Lower lobe of right lung (tissue), 2 donors: Measurements from ENCODE around the gene PPP1R37. TPM values are rescaled to one million over a fixed set of nuclear protein-coding genes. Genes with fewer than 3 reads are reported as not detected.

Source experiments
- ATAC-seq, 2 donors: fragments of 200-7000 bp; cut with Tn5 transposase; one replicate each; pipeline ENCODE4 v1.9.1; 2020 to 2022; ENCODE audit warnings: mild to moderate bottlenecking in 2 of 2, moderate library complexity in 2 of 2
- DNase-seq: peaks from one replicate; pipeline ENCODE4 v3.0.0-alpha.2; 2020
- H3K27ac ChIP-seq: fragments of 200-600 bp; one replicate; pipeline ENCODE4 v1.8.0; 2022
- H3K27me3 ChIP-seq: fragments of 200-600 bp; one replicate; pipeline ENCODE4 v1.8.0; 2022; ENCODE audit warnings: low read depth
- H3K36me3 ChIP-seq: fragments of 200-600 bp; one replicate; pipeline ENCODE4 v1.8.0; 2022; ENCODE audit warnings: mild to moderate bottlenecking
- H3K4me1 ChIP-seq: fragments of 200-600 bp; one replicate; pipeline ENCODE4 v1.8.0; 2022
- H3K4me3 ChIP-seq: fragments of 200-600 bp; one replicate; pipeline ENCODE4 v1.8.0; 2022; ENCODE audit warnings: mild to moderate bottlenecking
- H3K9me3 ChIP-seq: fragments of 200-600 bp; one replicate; pipeline ENCODE4 v1.8.0; 2022
- CTCF ChIP-seq: fragments of 200-600 bp; IDR thresholded peaks from one replicate; pipeline ENCODE4 v1.8.0; 2022; ENCODE audit warnings: antibody characterized with exemption, mild to moderate bottlenecking
- intact Hi-C: fragments of 100-400 bp; cut with DNase I; formaldehyde crosslinking; loops from one replicate; pipeline ENCODE4 v1.11.0; 2022
- total RNA-seq: library from RNA; stranded (reverse); fragmentation: NEBNext Ultra II Directional; extraction: Animal tissue kit (Norgen Biotek cat#: 25700); gene quantifications from one replicate; pipeline ENCODE4 v1.2.1, GENCODE V29; 2021
- donor health status: DM: no; HTN: yes; CAD: no; lungs with severe emphysema.

The PPP1R37 gene
- total RNA-seq, 1 donor from 2014 or later = 29.1 TPM

- peaks cover 6% of the 10 kb centered on the region for H3K36me3 ChIP-seq
- no peak overlapping the region for H3K27ac ChIP-seq
These were observed 82.8 kb downstream of the PPP1R37 start for GRCh38 chr19:45175515-45176345.

DNA sequence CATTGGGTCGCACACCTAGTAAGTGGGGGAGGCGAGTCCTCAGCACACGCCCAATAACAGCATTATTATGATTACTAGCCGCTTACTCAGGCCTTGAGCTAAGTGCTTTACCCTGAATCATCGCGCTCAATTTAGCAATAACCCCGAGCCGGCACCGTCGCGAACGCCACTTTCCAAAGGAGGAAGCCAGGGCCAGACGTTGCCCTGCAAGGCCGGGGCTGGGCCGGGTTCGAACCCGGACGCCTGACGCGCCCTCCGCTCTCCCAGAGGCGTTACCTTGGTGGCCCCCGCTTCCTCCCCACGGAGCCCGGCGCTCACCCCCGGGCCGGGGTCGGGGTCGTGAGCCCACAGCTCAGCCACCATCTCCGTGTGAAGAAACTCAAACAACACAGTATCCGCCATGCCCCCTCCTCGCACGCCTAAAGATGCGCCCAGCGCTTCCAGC lies 84.9 kb downstream of the PPP1R37 start, which contains the start of gene TRAPPC6A:
TRAPPC6A (minus strand) TSS at position 421 of the 445 bp plus-strand sequence; CDS start at position 402, 19 bp downstream.
- Histone ChIP-seq H3K9me3 (no peaks in the 10 kb centered on the region), H3K27me3 (no peaks in the 10 kb centered on the region), H3K4me3 (peak within 1 kb of the TSS; percentile 92), H3K27ac (peak within 1 kb of the TSS; percentile 95), H3K4me1 (peaks cover 33% of the 10 kb centered on the region), H3K36me3 (peaks cover 19% of the 10 kb centered on the region)
- no peak for DNase-seq
- intact Hi-C loops = no loop called here
- no peak for TF ChIP-seq CTCF
- ATAC-seq = peak; percentile 6 to 15

More at GRCh38 chr19:45175515-45176345, 82.8 kb downstream of the PPP1R37 start:
- Histone ChIP-seq H3K9me3 (no peaks in the 10 kb centered on the region), H3K27me3 (no peaks in the 10 kb centered on the region), H3K4me3 (no peak overlapping the region), H3K4me1 (peaks cover 42% of the 10 kb centered on the region)
- no peak for TF ChIP-seq CTCF
- ATAC-seq (no peak), DNase-seq (no peak)
- intact Hi-C loops = no loop called here

DNA sequence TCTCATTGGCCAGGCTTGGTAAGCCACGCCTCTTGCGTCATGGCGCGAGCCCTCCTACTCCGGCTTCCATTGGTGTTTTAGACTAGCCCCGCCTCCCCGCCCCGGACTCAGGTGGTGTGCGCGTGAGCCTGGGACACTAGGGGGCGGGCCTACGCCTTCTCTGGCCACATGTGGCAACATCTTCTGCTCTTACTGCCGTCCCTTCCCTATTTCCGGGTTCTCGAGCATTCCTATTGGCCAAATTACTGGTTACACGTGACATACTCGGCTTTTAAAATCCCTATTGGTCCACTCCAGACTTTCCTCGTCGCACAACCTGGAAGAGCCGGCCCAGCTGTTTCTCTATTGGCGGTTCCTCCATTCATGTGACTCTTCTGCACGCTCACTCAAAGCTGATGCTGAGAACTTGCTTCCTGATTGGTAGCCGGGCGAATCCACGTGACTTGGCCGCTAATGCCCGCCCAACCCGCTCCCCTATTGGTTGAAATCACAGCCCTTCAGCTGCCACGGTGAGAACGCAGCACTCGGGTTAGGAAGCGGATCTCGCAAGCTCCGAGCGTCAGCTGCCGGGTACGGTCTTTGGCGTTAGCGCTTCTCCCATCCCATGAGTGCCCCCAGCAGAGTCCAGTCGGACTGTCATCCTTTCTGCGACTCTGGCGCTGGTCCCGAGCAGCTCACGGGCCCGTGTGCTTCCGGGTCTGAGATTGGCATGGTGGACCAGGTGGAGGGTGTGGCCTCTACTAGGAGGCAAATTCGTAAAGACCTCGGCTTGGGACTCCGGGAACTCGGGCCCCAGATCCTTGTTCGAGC lies 85.5 kb downstream of the PPP1R37 start, which contains the start of gene BLOC1S3:
BLOC1S3 (plus strand) TSS at position 523 of the 810 bp plus-strand sequence. CDS start 513 bp downstream, outside the sequence.
- DNase-seq (peak; percentile 100), ATAC-seq (peak; percentile 96 to 98)
- H3K4me3 ChIP-seq = peak within 1 kb of the TSS; percentile 92
- peaks cover 33% of the 10 kb centered on the region for H3K4me1 ChIP-seq
- intact Hi-C loops = no loop called here
- H3K36me3 ChIP-seq = peaks cover 19% of the 10 kb centered on the region
- H3K27ac ChIP-seq = peak within 1 kb of the TSS; percentile 95
- H3K27me3 ChIP-seq = no peaks in the 10 kb centered on the region
- H3K9me3 ChIP-seq = no peaks in the 10 kb centered on the region
- TF ChIP-seq CTCF = peak; percentile 47

DNA sequence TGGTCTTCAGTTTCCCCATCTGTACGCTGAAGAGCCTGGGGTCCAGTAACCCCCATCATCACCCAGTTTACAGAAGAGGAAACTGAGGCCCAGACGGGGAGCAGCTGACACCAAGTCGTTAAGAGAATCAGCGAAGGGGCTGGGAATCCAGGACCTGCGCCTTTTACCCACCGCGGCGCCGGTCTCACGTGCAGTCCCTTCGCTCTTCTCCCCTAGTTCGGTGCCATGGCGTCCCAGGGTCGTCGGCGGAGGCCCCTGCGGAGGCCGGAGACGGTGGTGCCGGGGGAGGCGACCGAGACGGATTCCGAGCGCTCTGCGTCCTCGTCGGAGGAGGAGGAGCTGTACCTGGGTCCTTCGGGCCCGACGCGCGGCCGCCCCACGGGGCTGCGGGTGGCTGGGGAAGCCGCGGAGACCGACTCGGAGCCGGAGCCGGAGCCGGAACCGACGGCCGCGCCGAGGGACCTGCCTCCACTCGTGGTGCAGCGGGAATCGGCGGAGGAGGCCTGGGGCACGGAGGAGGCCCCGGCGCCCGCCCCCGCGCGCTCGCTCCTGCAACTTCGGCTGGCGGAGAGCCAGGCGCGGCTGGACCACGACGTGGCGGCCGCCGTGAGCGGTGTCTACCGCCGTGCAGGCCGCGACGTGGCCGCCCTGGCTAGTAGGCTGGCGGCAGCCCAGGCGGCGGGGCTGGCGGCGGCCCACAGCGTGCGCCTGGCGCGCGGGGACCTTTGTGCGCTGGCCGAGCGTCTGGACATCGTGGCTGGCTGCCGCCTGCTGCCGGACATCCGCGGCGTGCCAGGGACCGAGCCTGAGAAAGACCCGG lies 86.3 kb downstream of the PPP1R37 start:
- peak overlapping the region; percentile 87 for H3K27ac ChIP-seq
- peaks cover 33% of the 10 kb centered on the region for H3K4me1 ChIP-seq
- H3K4me3 ChIP-seq = peak overlapping the region; percentile 85
- TF ChIP-seq CTCF = no peak
- ATAC-seq (peak; percentile 0 to 7), DNase-seq (peak; percentile 68)
- H3K9me3 ChIP-seq = no peaks in the 10 kb centered on the region
- H3K36me3 ChIP-seq = peaks cover 19% of the 10 kb centered on the region
- intact Hi-C loops = no loop called here
- H3K27me3 ChIP-seq = no peaks in the 10 kb centered on the region
